Stimulated activated CD8-positive, alpha-beta memory T cell treated with anti-CD3 and anti-CD28 coated beads, Interleukin-4, amount 100 ng/mL, for 1 hour (primary cell): ENCODE measurements around the gene FRAS1.
"Not testable (repeated sequence)": the region's sequence is repeated elsewhere in the genome, so short reads cannot be mapped to it uniquely, and the experiment has no call there.

ENCODE experiments used
- DNase-seq, 2 donors: peaks; one replicate each; pipeline ENCODE4 v3.0.0-alpha.2; 2020; ENCODE audit warnings: low read depth in 2 of 2, low spot score in 1 of 2

The FRAS1 gene

DNA sequence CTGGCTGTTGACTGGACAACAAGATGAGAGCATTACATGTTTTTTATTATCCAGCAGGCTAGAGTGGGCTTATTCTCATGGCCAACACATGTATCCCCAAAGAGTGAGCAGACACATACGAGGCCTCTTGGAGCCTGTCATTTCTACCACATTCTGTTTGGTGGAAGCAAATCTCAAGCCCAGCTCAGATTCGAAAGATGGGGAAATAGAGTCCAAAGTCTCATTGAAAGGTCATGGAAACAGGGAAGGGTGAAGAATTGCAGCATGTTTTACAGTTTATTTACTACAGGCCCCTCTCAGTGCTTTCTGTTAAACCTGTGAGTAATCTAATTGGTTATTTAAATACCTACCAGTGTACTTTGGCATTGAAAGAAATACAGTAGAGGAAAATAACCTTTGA, 108.6 kb downstream of the FRAS1 start:
- DNase-seq, result no peak

DNA sequence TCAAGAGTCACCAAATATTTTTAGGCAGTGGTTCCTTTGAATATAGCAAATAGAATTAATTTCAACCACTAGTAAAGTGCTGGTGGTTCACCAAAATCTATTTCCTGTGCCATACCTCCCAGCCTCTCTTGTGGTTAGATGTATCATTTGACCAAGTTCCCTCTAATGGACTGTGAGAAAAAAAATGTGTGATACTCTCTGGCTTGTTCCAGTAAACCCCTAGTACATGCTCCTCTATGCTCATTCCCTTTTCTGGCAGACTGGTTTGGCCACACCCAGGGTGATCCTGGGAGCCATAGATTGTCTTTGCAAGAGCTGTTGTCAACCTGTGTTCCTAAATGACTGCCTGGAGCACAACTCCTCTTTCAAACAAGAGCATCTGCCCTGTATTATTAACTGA, 109.5 kb downstream of the FRAS1 start:
- no peak for DNase-seq

DNA sequence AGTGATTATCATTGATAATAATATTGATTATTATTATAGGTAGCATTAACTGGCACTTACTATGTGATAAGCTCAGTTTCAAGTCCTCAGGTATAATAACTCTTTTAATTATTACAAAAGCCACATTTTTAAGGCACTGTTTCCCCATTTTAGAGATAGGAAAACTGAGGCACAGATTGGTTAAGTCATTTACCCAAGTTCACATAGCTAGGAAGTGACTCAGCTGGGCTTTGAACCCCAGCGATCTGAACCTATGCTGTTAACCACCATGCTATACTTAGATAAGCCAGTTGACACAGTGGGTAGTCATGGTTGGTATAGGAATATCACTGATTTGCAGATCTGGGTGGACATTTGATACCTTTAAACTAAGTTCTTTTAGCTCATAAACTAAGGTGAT, 110.4 kb downstream of the FRAS1 start:
- no peak for DNase-seq

DNA sequence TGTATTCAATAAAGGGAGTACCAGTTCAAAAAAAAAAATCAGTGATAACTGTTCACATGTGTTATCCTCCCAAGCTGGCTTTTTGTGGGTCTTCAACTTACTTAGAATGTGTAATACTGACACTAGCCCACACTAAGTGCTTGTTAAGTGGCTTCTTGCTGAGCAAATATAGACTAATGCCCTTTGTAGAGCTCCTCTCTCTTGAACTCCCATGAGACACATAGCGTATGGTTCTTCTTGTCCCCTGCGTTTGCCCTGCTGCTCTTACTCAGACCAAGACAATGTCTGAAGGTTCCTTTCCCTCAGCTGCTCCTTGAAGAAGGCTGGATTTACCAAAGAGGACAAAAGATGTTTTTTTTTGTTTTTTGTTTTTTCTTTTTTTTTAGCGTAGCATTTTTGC, 110.9 kb downstream of the FRAS1 start:
- DNase-seq, result no peak

DNA sequence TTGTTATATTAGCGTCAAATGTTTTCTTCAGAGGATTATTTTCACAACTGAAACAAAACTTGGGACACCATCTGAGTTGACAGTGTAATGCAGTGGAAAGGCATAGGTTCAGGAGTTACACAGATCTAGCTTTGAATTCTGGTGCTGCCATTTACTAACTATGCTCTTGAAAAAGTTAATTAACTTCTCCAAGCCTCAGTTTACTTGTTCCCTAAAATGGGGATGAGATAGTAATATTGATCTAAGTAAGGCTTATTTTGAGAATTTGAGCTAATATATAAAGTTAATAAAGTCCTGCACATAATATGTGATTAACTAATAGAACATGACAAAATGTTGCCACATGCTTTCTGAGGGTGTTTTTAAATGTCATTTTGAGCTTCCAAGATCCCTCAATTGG, 112.6 kb downstream of the FRAS1 start:
- no peak for DNase-seq

DNA sequence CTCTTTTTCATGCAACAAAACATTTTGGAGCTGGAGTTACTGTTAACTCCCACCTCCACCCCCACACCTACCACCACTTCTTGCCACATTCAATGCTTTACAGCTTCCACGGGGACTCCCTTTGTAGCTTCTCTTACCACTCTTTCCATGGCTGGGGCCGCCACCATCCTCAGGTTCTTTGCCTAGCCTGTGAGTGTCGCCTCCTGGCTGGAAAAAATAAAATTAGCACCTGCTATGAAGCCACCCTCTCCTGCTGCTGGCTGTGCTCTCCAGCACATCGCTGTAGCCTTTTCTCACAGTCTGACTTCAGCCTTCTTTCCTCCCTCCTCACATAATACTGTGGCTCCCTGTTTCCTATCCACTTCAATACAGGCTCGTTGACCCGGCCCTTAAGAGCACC, 114.4 kb downstream of the FRAS1 start:
- no peak for DNase-seq

DNA sequence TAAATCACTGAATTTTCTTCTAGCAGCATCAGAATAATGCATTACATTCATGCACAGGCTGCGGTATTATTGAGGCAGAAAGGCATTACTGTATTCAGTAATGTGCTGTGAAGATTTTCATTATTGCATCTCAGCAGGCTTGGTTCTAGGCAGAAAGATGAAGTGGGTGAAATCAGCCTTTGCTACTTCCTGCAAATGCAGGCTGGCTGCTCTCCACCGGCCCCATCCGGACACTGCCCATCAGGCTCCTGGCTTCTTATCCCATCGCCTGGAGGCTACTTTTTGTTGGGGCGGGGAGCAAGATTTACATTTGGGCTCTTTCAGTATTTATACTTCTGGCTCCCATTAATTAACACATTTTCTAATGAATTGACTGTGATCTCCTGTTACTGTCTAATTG, 117.8 kb downstream of the FRAS1 start:
- no peak for DNase-seq

DNA sequence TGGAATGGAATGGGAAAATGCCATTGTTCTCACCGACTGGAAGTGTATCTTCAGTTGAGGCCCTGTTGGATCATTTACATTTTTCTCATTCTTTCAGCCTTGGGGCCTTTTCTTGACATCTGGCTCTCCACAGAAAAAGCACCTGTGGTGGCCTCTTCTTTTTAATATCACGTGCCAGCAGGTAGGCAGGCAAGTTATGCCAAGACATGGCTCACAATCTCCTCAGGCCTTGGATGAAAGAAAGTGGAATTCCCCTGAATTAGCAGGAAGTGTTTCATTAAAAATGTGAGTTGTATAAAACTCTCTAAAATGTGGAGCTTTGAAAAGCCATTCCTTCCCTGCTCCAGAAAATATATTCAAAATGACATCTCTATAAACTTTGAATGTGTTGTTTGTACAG, 122.1 kb downstream of the FRAS1 start:
- DNase-seq, result no peak

DNA sequence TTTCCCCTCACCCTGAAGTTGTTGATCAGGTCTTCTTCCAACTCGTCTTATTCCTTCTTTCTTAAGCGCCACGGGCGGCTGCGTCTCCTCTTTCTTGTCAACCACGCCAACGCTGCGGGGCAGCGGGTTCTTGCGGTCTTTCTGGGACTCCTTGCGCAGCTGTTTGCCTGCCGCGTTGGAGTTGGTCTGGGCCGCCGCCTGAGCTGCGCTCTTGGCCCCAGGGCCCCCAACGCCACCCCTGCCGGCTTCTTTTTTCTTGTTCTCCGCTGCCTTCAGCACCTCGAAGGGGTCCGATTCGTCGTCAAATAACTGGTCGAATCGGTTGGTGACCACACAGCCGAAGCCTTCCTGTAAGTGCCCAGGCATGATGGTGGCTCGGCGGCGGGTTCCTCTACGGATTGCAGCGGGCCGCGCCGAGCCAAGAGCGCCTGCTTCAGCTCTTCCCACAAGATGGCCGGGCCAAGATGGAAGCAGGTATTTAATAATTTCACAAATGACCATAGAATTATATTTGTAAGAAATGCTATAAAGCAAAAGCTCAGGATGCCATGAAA, 124.6 kb downstream of the FRAS1 start:
- DNase-seq, result not testable (repeated sequence)

DNA sequence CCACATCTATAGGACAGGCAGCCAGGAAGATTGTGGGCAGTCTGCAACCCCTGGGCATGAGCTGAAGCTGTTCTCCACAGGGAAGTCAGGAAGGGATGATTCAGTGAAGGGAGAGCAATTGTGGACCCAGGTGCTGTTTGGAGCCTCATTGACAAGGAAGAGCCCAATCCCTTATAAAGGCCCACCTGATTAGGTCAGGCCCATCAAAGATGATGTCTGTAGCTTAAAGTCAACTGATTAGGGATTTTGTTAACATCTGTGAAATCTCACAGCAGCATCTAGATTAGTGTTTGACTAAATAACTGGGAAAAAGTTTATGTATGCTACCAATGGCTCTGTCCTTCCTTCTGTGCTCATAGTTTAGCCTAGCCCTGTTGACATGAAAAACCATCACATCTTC, 127.5 kb downstream of the FRAS1 start:
- DNase-seq, result no peak

DNA sequence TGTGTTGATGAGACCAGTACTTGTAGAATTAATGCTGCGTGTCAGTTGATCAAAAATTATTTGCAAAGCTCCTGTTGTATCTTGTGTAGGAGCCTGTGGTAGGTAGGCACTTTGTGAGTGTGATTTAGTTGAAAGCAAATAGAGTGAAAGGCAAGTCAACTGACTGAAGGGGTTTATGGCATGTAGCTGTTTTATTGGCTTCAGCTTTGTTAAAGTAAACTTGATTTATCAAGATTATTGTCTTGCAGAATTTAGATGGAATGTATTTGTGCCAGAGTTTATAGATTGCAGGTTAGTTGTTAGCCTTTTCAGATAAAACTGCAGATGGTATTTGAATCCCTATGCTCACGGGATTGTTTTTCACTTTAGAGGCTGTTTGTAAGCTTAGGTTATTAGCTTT, 128.0 kb downstream of the FRAS1 start:
- DNase-seq, result no peak

DNA sequence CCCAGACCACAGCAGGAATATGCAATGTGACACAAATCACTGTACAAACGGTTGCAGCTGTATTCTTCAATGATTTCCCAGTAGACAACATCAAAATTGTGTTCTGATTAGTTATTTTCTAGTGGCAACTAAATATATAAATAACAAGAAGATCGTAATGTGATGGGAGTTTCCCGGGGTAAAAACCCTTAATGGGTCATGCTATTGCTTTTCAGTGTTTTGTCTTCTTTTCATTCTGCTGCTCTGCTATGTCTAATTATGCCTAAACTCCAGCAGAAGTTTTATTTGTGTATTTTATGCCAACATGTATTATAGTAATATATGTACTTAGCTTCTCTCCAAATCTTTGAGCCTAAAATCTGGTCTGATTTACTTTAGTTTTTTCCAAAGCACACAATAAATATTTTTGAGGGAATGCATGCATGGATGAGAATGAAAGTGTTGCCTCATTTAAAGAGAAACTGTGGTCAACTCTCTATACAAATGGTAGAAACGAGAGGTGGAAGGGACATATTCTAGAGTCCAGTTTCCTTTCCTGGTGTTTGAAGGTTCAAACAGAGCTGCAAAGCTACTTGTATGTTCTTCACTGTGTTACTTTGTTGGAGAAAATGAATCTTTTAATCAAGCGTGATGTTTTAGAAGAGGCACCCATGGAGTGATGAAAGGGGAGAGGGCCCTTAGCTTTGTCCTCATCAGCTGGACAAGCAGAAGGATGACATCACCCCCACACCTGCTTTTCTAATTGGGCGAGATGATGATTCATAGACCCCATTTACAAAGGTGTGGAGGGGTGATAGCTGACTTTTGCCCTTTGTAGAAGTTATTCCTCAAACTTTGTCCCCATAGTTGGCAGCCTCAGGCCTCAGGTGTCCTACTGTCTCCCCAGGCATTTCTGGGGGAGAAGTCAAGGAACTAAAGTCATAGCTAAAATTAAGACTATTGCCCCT, 129.7 kb downstream of the FRAS1 start:
- DNase-seq, result no peak

DNA sequence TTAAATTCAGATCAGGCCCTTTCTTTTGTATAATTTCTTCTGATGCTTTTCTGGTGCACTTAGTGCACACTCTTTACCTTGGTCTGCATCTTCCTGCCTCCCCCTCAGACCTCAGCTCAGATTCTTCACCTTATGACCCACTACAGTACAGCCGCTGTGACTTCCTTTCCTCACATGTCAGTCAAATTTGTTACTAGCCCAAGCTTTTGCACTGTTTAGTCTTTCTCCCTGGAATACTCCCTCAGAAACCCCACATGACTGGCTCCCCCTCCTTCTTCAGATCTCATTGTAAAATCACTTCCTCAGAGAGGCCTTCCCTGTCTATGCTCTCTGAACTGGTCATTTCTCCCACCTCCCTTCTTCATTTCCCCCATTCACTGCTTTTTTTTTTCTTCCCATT, 132.9 kb downstream of the FRAS1 start:
- no peak for DNase-seq

DNA sequence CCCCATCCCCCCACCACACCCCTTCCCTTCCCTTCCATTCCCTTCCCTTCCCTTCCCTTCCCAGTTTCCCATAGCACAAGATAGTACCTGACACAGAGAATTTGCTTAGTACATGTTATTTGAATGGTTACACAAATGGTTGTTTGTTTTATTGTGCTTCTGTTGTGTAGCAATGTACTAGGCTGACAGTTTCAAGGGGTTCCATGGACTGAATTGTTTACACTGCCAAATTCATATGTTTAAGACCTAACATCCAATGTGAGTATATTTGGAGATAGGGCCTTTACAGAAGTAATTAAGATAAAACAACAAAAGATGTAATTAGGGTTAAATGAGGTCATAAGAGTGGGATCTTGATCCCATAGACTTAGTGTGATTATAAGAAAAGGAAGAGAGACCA, 133.5 kb downstream of the FRAS1 start:
- DNase-seq, result no peak

DNA sequence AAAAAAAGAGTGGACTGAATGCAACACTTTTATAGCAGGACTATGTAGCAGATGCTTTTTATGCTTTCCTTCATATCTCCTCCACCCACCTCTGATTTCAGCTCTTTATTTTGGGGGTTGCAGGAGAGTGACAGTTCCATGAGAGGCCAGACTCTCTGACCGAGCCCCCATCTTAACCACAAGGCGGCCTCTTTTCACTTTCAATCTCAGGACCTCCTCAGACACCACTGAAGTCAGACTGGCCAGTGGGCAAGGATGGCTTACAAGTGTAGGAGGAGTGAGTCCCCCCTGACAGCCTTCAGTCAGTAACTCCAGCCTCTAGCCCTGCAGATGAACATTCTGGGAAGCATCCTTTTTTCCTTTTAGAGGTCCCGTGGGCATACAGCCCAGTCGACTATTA, 140.8 kb downstream of the FRAS1 start:
- DNase-seq, result no peak

DNA sequence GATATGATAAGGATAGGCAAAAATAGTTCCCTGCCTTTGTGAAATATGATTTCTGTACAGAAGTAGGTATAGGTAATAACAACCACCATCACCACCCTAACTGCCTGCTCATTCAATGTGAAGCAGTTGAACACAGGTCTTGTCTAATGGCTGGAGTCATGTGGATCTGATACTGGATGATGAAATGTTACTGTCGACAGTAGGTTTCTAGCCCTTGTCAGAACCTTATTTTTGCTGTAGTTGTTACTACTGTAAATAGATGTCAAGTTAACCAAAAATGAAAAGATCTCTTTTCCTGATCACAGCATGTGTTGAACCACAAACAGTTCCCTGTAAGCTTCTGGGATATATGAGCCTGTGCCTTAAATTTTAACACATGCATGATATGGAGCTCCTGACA, 142.9 kb downstream of the FRAS1 start:
- DNase-seq, result no peak

DNA sequence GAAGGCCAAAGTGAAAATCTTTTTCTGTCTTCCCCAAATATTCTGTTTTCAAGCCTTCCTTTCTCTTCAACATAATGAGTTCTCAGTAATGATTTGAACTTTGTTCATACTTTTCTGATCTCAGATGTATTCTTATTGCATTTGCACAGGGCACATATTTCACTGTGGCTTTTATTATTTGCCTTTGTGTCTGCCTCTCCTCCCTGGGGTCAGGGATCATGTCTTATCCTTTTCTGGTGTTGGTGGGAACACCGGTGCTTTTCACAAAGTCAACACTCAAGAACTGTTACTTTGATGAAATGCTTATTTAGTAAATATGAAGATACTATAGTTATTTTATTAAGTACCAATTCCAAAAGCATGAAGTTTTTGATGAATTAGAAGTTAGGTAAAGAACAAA, 143.8 kb downstream of the FRAS1 start:
- DNase-seq, result no peak

DNA sequence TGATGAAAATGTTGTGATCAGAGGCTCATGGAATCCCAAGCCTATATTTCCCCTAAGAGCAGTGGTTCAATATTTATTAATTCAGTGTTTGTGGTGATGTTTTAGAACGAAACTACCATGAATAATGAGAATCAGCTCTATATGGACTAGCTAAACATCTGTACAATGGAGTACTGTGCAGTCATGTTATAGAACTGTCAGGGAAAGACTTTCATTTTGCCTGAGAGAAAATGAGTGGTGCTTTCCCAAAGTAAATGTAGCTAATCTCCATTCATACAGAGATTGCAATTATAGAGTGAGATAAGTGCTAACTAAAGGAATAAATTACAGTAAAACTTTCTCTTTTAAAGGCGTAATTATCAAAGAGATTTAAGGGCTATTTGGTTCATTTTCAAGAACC, 147.1 kb downstream of the FRAS1 start:
- no peak for DNase-seq

DNA sequence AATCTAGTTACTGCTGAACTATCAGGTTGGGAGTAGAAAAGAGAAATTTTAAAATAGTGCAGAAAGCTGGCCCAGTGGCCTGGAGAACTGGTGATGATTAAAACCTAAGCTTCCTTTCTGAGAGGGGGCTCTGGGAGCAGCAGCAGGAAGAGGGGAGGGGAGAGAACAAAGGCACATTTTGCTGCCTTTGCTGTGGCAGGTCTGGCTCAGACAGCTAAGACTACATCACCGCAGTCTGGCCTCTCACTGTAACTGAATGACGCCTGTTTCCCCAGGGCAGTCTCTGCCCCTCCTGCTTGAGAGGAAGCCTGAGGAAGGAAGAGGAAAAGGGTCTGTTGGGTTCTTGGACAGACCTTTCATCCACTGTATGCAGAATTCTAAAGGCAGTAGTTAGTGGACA, 148.5 kb downstream of the FRAS1 start:
- DNase-seq, result no peak

DNA sequence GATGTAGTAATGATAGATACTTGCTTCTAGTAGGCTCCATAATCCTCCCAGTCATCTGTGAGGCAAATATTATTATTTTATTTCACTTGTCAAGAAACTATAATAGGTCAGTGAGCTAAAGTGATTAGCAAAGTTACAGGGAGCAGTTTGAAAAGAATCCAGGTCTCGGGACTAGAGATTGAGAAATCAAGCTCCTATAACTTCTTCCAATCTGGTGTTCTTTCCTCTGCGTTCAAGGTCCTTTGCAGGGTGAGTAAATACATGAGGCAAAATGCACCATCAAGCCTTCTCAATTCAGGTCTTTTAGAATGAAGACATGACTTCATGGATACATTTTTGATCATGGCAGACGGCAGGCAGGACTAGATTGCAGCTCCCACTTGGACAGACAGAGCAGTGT, 150.4 kb downstream of the FRAS1 start:
- DNase-seq, result no peak

DNA sequence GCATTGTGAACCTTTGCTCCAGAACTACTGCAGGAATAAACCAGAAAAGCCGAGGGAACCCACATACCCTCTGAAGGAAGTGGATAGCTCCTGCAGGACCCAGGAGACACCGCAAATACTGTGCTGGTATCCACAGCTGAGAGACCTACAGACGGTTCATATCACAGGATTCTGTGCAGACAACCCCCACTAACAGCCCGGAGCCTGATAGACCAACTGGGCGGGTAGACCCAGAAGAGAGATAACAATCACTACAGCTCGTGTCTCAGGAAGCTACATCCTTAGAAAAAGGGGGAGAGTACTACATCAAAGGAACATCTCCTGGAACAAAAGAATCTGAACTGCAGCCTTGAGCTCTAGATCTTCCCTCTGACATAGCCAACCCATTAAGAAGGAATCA, 150.8 kb downstream of the FRAS1 start:
- DNase-seq, result no peak

DNA sequence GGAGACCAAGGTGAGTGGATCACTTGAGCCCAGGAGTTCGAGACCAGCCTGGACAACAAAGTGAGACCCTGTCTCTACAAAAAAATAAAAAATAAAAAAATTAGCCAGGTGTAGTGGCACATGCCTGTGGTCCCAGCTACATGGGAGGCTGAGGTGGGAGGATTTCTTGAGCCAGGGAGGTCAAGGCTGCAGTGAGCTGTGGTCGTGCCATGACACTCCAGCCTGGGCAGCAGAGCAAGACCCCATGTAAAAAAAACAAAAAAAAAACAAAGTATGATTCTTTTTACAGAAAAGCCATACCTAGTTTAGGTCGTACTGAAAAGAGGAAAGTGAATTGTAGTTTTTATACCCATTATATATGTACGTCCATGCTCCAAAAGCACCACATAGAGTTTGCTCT, 151.8 kb downstream of the FRAS1 start:
- not testable (repeated sequence) for DNase-seq
